ENCODE results near the gene ARHGAP1.

The ARHGAP1 gene

DNA sequence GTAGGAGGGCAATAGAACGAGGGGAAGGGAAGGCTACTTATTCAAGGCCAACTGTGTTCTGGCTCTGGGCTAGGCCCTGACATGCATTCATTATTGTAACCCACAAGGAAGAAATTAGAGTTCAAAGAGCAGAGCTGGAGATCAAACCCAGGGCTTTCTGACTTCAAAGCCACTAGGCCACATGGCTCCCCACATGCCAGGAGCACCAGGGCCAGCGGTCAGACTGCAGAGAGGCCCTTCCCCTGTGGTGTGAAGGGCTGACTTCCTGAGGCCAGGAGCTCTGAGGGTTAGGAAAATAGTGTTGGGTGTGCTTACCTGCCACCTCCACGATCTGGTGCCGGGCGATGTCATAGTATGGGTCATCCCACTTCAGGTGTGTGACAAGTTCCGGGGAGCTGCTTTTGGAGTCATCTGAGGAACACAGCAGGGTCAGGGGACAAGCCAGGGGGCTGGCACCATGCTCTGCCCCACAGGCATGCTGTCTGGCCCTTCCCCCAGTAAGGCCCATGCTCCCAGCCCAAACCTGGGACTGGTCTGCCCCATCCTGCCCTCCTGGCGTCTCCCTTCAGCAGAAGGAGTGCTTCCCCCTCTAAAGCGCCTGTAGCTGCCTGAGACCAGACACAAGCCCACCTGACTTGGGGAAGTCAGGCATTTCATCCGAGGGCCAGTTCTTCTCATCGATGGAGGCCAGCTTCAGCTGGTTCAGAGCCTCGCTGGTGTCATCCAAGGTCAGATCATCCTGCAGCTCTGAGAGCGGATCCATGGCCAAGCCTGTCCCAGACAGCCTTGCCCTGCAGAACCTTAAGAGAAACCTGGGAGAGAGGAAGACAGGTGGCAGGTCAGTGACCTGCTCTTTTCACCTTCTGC is 4.8 kb downstream of the ARHGAP1 start:
- no peak for DNase-seq (ENCODE audit: extremely low read depth, low read depth)

DNA sequence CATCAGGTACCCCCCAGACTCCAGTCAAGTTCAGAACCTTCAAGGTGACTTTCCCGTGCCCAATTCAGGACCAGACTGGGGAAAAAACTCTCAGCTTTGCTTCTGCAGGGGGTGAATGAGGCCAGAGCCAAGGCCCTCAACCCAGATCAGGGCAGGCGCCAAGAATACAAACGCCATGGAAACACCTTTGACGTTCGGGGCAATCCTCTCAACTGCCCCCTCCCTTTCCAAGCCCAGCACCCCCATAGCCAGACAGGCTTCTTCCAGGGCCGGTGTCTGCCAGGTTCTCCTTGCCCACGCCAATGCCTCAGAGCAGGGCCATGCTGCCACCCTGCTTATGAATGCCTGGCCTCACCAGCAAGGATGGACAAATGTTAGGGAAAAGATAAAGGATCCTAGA is 5.8 kb downstream of the ARHGAP1 start:
- H3K4me3 ChIP-seq (replicated peaks; ENCODE audit: low read depth, low read length): no peak overlapping the region
- no peak for DNase-seq (ENCODE audit: extremely low read depth, low read depth)
- TF ChIP-seq, protein P1, sequence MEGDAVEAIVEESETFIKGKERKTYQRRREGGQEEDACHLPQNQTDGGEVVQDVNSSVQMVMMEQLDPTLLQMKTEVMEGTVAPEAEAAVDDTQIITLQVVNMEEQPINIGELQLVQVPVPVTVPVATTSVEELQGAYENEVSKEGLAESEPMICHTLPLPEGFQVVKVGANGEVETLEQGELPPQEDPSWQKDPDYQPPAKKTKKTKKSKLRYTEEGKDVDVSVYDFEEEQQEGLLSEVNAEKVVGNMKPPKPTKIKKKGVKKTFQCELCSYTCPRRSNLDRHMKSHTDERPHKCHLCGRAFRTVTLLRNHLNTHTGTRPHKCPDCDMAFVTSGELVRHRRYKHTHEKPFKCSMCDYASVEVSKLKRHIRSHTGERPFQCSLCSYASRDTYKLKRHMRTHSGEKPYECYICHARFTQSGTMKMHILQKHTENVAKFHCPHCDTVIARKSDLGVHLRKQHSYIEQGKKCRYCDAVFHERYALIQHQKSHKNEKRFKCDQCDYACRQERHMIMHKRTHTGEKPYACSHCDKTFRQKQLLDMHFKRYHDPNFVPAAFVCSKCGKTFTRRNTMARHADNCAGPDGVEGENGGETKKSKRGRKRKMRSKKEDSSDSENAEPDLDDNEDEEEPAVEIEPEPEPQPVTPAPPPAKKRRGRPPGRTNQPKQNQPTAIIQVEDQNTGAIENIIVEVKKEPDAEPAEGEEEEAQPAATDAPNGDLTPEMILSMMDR (IDR thresholded peaks at IDR 0.05; ENCODE audit: low read depth, low read length, missing control alignments): no peak

More for the DNA sequence above, 4.8 kb downstream of the ARHGAP1 start:
- H3K4me3 ChIP-seq (replicated peaks; ENCODE audit: low read depth, low read length): no peak overlapping the region
- TF ChIP-seq, protein P1 (IDR thresholded peaks at IDR 0.05; ENCODE audit: low read depth, low read length, missing control alignments): no peak

DNA sequence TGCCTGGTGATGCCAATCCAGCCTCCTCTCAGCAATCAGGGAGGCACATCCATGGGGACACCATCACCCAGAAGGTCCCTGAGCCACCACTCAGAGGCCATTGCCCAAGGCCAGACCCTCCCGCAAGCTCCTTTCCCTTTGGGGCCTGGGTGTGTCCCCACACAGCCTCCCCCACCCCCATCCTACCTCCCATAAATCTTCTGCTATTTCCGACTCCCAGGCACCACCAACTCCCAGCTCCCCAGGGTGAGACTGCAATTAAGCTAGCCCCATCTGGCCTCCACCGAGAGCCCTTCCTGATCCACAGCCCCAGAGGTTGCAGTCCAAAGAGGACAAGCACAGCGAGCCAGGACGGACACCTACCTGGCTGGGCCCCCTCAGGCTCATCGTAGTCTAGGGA is 6.3 kb downstream of the ARHGAP1 start:
- TF ChIP-seq, protein P1 (IDR thresholded peaks at IDR 0.05; ENCODE audit: low read depth, low read length, missing control alignments): no peak
- no peak for DNase-seq (ENCODE audit: extremely low read depth, low read depth)
- no peak overlapping the region for H3K4me3 ChIP-seq (replicated peaks; ENCODE audit: low read depth, low read length)

DNA sequence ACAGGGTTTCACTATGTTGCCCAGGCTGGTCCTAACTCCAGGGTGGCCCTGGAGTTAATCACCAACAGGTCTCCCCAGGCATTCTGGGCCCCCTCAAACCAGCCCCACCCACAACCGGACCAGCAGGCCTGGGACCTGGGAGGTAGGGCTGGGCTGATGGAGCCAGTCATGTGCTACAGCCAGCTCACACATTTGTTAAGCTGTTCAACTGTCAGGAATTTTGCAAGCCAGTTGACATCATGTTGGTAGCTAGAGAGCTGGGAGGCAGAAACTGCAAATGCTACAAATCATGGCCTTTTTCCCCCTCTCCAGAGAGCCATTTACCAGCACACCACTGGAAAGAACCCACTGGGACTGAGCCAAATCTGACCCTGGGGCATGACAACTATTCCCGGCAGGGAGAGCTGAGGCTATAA is 6.8 kb downstream of the ARHGAP1 start:
- TF ChIP-seq, protein P1 (IDR thresholded peaks at IDR 0.05; ENCODE audit: low read depth, low read length, missing control alignments): no peak
- DNase-seq (ENCODE audit: extremely low read depth, low read depth): no peak

DNA sequence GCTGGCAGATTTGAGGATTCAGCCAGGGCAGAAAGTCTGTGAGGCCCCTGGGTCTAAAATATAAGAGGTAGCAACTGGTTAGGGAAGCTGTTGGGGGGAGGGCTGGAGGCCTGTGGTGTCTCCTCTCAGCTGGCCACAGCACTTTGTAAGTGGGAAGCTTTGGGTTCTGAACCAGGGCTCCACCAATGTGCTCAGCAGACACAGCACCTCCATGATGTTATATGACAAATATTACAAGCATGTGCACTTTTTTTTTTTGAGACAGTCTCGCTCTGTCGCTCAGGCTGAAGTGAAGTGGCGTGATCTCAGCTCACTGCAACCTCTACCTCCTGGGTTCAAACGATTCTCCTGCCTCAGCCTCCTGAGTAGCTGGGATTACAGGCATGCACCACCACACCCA is 8.0 kb downstream of the ARHGAP1 start:
- H3K4me3 ChIP-seq (replicated peaks; ENCODE audit: low read depth, low read length): no peak overlapping the region
- no peak for DNase-seq (ENCODE audit: extremely low read depth, low read depth)
- TF ChIP-seq, protein P1 (IDR thresholded peaks at IDR 0.05; ENCODE audit: low read depth, low read length, missing control alignments): no peak

More for the DNA sequence above, 6.8 kb downstream of the ARHGAP1 start:
- no peak overlapping the region for H3K4me3 ChIP-seq (replicated peaks; ENCODE audit: low read depth, low read length)

DNA sequence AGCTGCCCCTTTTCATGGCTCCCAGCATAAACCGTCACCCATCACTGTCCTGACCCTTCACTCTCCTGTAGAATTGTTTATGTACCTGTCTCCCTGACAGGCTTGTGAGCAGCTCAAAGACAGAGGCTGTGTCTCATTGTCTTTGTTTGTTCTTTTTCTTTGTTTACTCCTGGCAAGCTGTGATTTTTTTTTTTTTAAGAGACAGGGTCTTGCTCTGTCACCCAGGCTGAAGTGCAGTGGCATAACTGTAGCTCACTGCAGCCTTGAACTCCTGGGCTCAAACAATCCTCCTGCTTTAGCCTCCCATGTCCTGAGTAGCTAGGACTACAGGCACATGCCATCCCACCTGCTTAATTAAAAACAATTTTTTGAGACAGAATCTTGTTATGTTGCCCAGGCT is 9.7 kb downstream of the ARHGAP1 start:
- TF ChIP-seq, protein P1 (IDR thresholded peaks at IDR 0.05; ENCODE audit: low read depth, low read length, missing control alignments): no peak

More for the DNA sequence above, 9.7 kb downstream of the ARHGAP1 start:
- no peak for DNase-seq (ENCODE audit: extremely low read depth, low read depth)
- H3K4me3 ChIP-seq (replicated peaks; ENCODE audit: low read depth, low read length): no peak overlapping the region

Measured in HFF-Myc (cell line).